OCI-LY7 (cell line): Measurements from ENCODE around the gene TECTB. TPM values are rescaled to one million over a fixed set of nuclear protein-coding genes. Genes with fewer than 3 reads are reported as not detected.

Experiments
- BruUV-seq: library from RNA; stranded (reverse); fragments of 400-500 nt; replicated peaks from 2 replicates; lab custom pipeline; 2021; lab: Mats Ljungman, UMichigan
- CTCF ChIA-PET: fragments of 300-600 bp; sonication (Branson Sonifier 250); formaldehyde crosslinking; loops from one replicate; lab custom pipeline; 2022; ENCODE audit warnings: antibody characterized with exemption; ENCODE audit not compliant: unreplicated experiment; lab: Charles Lee
- POLR2A ChIA-PET: fragments of 300-600 bp; sonication (Branson Sonifier 250); formaldehyde crosslinking; loops from one replicate; lab custom pipeline; 2022; ENCODE audit warnings: antibody characterized with exemption; lab: Charles Lee
- DNase-seq: peaks from one replicate; pipeline ENCODE4 v3.0.0-alpha.2; 2015; ENCODE audit warnings: low spot score
- H2AFZ ChIP-seq: fragments of 200-600 bp; sonication (generic), shearing (Covaris generic); 2 replicates; pipeline ENCODE4 v1.6.1; 2014; ENCODE audit warnings: mild to moderate bottlenecking, antibody characterized with exemption, low read length, moderate library complexity
- H3K27ac ChIP-seq: fragments of 200-600 bp; sonication (generic); 2 replicates; pipeline ENCODE4 v1.5.1; 2014; ENCODE audit warnings: mixed run types, low read depth, mild to moderate bottlenecking, moderate library complexity, low read length, inconsistent platforms; ENCODE audit not compliant: poor library complexity, severe bottlenecking
- H3K36me3 ChIP-seq: fragments of 200-600 bp; sonication (generic); 2 replicates; pipeline ENCODE4 v1.6.1; 2014; ENCODE audit warnings: mild to moderate bottlenecking, antibody characterized with exemption, low read length, moderate library complexity, mixed read lengths; ENCODE audit not compliant: insufficient read depth
- H3K4me1 ChIP-seq: fragments of 200-600 bp; sonication (generic); 2 replicates; pipeline ENCODE4 v1.5.1; 2014; ENCODE audit warnings: mild to moderate bottlenecking, low read length; ENCODE audit not compliant: insufficient read depth, poor library complexity, severe bottlenecking
- H3K4me2 ChIP-seq: fragments of 200-600 bp; sonication (generic); 2 replicates; pipeline ENCODE4 v1.6.1; 2014; ENCODE audit warnings: mild to moderate bottlenecking, low read length
- H3K4me3 ChIP-seq: fragments of 200-600 bp; sonication (generic); 2 replicates; pipeline ENCODE4 v1.5.1; 2014; ENCODE audit warnings: mild to moderate bottlenecking, low read depth, low read length; ENCODE audit not compliant: poor library complexity, severe bottlenecking
- H3K79me2 ChIP-seq: fragments of 200-600 bp; sonication (generic); 2 replicates; pipeline ENCODE4 v1.6.1; 2016; ENCODE audit warnings: low read depth, mild to moderate bottlenecking, low read length, moderate library complexity, mixed read lengths; ENCODE audit not compliant: insufficient read depth
- H3K9me2 ChIP-seq: fragments of 200-600 bp; sonication (generic); 2 replicates; pipeline ENCODE4 v1.6.1; 2016; ENCODE audit warnings: mild to moderate bottlenecking, low read length, mixed read lengths; ENCODE audit not compliant: insufficient read depth
- H3K9me3 ChIP-seq: fragments of 200-600 bp; sonication (generic); 2 replicates; pipeline ENCODE4 v1.6.1; 2014; ENCODE audit warnings: mild to moderate bottlenecking, mixed run types, low read length, mixed read lengths
- H4K20me1 ChIP-seq: fragments of 200-600 bp; sonication (generic); 2 replicates; pipeline ENCODE4 v1.6.1; 2014; ENCODE audit warnings: mild to moderate bottlenecking, antibody characterized with exemption, low read length, moderate library complexity, mixed read lengths; ENCODE audit not compliant: insufficient read depth
- EZH2phosphoT487 ChIP-seq: fragments of 200-600 bp; sonication (generic); IDR thresholded peaks from 2 replicates; pipeline ENCODE4 v1.6.1; 2018; ENCODE audit warnings: low read depth, borderline replicate concordance, mild to moderate bottlenecking, mixed run types, antibody characterized with exemption, low read length, moderate library complexity, mixed read lengths
- intact Hi-C: fragments of 100-400 bp; cut with micrococcal nuclease; formaldehyde crosslinking; loops from one replicate; pipeline ENCODE4 v1.10.0; 2022; ENCODE audit not compliant: unreplicated experiment
- total RNA-seq, 2 experiments: library from RNA; depleted of rRNA in 1 of 2; stranded (reverse); fragments of >200 nt in 1 of 2; shearing (Covaris generic) in 1 of 2; gene quantifications; 2 replicates each; pipeline ENCODE4 v1.2.3, GENCODE V29; 2014 to 2022
- TF ChIP-seq, protein P1 (sequence below): fragments of 200-600 bp; sonication (generic); conservative IDR thresholded peaks from 2 replicates; pipeline ENCODE4 v1.5.1; 2014; ENCODE audit warnings: mild to moderate bottlenecking, antibody characterized with exemption, low read length, moderate library complexity, mixed read lengths

TECTB gene
- total RNA-seq, 2 experiments from 2014 or later = not detected

DNA sequence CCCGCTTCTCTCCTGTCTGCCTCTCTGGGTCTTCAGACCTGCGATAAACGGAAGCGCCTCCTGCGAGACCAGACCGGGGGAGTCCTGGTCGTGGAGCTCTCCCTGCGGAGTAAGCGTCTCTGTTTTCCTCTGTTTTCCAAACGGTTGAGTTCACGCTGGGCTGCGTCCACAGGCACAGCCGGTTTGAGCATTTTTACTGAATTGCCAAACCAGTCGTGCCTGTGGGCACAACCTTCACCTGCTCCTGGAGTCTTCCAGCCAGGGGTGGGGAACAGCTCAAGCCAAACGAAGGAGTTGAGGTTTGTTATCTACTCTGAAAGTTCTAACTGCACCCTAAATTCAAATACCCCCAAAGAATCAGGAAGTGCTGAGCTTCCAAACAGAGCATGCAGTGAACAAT, 16.3 kb downstream of the TECTB start:
- no peak for DNase-seq
- Histone ChIP-seq H3K4me3 (no peak overlapping the region), H4K20me1 (no peaks in the 10 kb centered on the region), H3K9me2 (no peaks in the 10 kb centered on the region), H3K79me2 (no peaks in the 10 kb centered on the region), H3K27ac (no peak overlapping the region), H3K4me2 (no peak overlapping the region), H3K4me1 (no peaks in the 10 kb centered on the region), H2AFZ (no peak overlapping the region), H3K36me3 (no peaks in the 10 kb centered on the region), H3K9me3 (no peaks in the 10 kb centered on the region)
- intact Hi-C loops = no loop called here
- ChIA-PET POLR2A (interaction anchor here (0.6 kb wide), 1 partner anchor 22 kb away, joined by 3 read pairs; no protein-coding TSS in a partner anchor), CTCF (no interaction called here)
- TF ChIP-seq, protein P1, sequence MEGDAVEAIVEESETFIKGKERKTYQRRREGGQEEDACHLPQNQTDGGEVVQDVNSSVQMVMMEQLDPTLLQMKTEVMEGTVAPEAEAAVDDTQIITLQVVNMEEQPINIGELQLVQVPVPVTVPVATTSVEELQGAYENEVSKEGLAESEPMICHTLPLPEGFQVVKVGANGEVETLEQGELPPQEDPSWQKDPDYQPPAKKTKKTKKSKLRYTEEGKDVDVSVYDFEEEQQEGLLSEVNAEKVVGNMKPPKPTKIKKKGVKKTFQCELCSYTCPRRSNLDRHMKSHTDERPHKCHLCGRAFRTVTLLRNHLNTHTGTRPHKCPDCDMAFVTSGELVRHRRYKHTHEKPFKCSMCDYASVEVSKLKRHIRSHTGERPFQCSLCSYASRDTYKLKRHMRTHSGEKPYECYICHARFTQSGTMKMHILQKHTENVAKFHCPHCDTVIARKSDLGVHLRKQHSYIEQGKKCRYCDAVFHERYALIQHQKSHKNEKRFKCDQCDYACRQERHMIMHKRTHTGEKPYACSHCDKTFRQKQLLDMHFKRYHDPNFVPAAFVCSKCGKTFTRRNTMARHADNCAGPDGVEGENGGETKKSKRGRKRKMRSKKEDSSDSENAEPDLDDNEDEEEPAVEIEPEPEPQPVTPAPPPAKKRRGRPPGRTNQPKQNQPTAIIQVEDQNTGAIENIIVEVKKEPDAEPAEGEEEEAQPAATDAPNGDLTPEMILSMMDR = no peak
- TF ChIP-seq EZH2phosphoT487 = no peak
- no TSS peak for BruUV-seq

DNA sequence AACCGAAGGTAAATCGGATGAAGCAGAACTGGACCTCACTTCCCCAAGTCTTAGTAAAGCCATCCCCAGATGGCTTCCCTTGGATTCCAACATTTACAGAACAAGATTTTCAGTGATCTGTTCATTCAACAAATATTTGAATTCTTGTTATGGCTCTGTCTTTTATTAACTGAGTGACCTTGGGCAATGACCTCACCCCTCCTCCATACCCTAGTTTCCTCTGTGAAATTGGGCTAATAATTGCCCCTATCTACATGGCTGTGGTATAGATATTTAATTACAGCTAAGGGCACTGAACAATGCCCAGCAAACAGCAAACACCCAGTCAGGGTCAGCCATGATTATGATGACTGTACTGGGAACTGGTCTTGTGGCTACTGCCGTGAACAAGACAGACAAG, 19.1 kb downstream of the TECTB start:
- DNase-seq = no peak
- H3K36me3 ChIP-seq = no peaks in the 10 kb centered on the region
- no TSS peak for BruUV-seq
- H3K4me1 ChIP-seq = no peaks in the 10 kb centered on the region
- CTCF ChIA-PET = no interaction called here
- no peaks in the 10 kb centered on the region for H3K9me3 ChIP-seq
- no peak overlapping the region for H3K4me2 ChIP-seq
- H3K9me2 ChIP-seq = no peaks in the 10 kb centered on the region
- TF ChIP-seq EZH2phosphoT487 = no peak
- TF ChIP-seq, protein P1 = no peak
- POLR2A ChIA-PET = interaction anchor here (0.6 kb wide), 1 partner anchor 630 kb away, joined by 3 read pairs; no protein-coding TSS in a partner anchor
- H3K27ac ChIP-seq = no peak overlapping the region
- H2AFZ ChIP-seq = no peak overlapping the region
- no peak overlapping the region for H3K4me3 ChIP-seq
- H4K20me1 ChIP-seq = no peaks in the 10 kb centered on the region
- H3K79me2 ChIP-seq = no peaks in the 10 kb centered on the region
- intact Hi-C loops = no loop called here

DNA sequence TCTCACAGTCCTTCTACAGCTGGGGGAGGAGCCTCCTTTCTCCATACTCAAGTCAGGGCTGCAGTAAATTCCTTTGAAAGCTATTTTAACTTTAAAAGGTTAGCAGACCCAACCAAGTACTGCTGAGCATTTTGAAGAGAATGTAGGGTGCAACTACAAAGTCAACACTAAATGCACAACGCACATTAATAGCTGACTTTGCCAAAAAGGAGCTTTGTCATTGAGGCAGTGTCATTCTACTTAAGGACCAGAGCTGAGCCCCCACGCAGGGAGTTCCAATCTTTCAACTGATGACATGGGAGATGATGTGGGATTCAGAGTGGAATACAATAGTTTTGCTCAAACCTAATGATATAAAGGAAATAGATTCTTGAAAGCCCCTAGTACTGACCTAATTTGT, 20.3 kb downstream of the TECTB start:
- no TSS peak for BruUV-seq
- intact Hi-C loops = no loop called here

More for the DNA sequence above, 20.3 kb downstream of the TECTB start:
- no peak for DNase-seq
- Histone ChIP-seq H3K9me2 (no peaks in the 10 kb centered on the region), H3K4me3 (no peak overlapping the region), H3K79me2 (no peaks in the 10 kb centered on the region), H3K4me1 (no peaks in the 10 kb centered on the region), H2AFZ (no peak overlapping the region), H4K20me1 (no peaks in the 10 kb centered on the region), H3K27ac (no peak overlapping the region), H3K9me3 (no peaks in the 10 kb centered on the region), H3K4me2 (no peak overlapping the region), H3K36me3 (no peaks in the 10 kb centered on the region)
- ChIA-PET POLR2A (interaction anchor here (0.6 to 0.9 kb wide), 2 partner anchors 9 to 30 kb away, joined by 3 read pairs; no protein-coding TSS in a partner anchor), CTCF (no interaction called here)
- TF ChIP-seq, protein P1 = no peak
- no peak for TF ChIP-seq EZH2phosphoT487
